Vagina (tissue), 2 donors: ENCODE data around the gene CCT5.
A peak's percentile ranks its signal among the peaks of the same experiment; 100 is the strongest.

ENCODE experiments used
- POLR2AphosphoS5 ChIP-seq, 2 donors: sonication (generic); formaldehyde crosslinking; IDR thresholded peaks; one replicate each; pipeline ENCODE4 v1.9.0; 2017; ENCODE audit warnings: antibody characterized with exemption in 2 of 2, mild to moderate bottlenecking in 2 of 2, low read depth in 1 of 2; ENCODE audit not compliant: insufficient read depth in 1 of 2
- TF ChIP-seq, protein P1 (sequence below), 3 experiments: fragments of 450-650 bp in 2 of 3; fragments of 200-600 bp in 1 of 3; sonication (generic) in 1 of 3; IDR thresholded peaks; one replicate each; pipeline ENCODE4 v1.5.1; 2017 to 2019; ENCODE audit warnings: antibody characterized with exemption in 3 of 3, mild to moderate bottlenecking in 2 of 3, moderate library complexity in 2 of 3

GRCh38 chr5:10233505-10233904 lies 16.6 kb upstream of the CCT5 start:
- TF ChIP-seq POLR2AphosphoS5 (IDR thresholded peaks at IDR 0.05; ENCODE audit: insufficient read depth in 1 of 2, low read depth in 1 of 2) = no peak
- TF ChIP-seq, protein P1, sequence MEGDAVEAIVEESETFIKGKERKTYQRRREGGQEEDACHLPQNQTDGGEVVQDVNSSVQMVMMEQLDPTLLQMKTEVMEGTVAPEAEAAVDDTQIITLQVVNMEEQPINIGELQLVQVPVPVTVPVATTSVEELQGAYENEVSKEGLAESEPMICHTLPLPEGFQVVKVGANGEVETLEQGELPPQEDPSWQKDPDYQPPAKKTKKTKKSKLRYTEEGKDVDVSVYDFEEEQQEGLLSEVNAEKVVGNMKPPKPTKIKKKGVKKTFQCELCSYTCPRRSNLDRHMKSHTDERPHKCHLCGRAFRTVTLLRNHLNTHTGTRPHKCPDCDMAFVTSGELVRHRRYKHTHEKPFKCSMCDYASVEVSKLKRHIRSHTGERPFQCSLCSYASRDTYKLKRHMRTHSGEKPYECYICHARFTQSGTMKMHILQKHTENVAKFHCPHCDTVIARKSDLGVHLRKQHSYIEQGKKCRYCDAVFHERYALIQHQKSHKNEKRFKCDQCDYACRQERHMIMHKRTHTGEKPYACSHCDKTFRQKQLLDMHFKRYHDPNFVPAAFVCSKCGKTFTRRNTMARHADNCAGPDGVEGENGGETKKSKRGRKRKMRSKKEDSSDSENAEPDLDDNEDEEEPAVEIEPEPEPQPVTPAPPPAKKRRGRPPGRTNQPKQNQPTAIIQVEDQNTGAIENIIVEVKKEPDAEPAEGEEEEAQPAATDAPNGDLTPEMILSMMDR (IDR thresholded peaks at IDR 0.05) = peak in 1 of 3 experiments; percentile 17
